Measurements from ENCODE around the gene DHX16.
"Not testable (repeated sequence)": the region's sequence is repeated elsewhere in the genome, so short reads cannot be mapped to it uniquely, and the experiment has no call there.

Gene DHX16

DNA sequence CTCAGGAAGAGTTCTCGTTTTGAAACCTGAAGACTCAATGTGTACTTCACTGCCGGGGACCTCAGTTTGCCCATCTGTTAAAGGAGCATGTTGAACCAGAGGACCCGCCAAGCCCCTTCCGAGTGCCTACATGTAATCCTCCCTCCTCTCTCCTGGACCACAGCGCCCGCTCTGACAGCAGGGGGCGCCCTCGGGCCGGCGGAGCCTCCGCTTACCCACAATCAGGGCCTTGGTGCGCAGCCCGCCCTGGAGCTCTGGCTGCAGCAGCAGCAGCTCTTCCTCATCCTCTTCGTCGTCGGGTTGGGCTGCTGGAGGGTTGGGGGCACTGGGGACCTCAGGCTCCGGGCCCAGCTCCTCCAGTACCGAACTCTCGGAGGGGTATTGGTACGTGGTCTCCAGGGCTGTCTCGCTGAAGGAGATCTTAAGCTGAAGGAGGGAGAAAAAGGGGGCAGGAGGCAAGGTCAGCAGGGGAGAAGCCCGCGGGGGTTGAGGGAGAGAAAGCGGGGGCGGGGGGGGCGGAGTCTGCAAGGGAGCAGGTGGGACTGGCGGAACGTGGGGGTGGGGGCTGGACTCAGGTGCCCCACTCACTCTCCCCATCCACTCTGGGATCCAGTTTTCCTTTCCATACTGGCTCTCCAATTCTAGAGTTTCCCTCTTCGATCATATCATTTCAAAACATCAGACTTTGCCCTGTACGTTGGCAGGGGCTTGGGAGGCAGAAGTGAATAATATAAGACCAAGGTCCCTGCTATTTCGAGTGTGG lies 6.3 kb upstream of the DHX16 start:
- DNase-seq = no peak

DNA sequence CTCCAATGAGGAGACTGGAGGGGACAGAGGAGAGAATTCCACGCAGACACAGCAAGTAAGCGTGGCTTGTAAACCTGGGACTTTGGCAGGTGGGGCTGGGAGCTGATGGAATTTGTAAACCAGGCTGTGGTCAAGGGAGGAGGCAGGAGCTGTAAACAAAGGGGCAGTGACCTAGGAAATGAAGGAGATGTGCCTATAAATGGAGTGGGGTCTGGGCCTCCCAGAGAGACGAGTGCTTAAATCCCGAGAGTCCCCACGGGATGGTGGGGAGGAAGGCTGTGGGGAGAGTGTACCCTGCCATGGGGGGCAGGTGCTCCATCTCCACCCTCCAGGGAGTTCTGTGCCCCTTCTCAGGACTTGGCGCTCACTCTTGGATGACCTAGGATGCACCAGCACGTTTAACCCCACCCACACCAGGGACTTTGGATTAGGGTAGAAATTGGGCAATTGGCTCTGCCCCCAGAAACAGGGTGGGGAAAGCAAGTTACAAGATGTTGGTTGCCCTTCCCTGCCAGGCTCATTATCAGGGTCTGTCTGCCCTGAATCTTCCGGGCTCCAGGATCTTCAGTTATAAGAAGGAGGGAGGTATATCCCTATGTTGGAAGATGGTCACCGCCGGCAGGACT lies 4.0 kb upstream of the DHX16 start:
- no peak for DNase-seq

DNA sequence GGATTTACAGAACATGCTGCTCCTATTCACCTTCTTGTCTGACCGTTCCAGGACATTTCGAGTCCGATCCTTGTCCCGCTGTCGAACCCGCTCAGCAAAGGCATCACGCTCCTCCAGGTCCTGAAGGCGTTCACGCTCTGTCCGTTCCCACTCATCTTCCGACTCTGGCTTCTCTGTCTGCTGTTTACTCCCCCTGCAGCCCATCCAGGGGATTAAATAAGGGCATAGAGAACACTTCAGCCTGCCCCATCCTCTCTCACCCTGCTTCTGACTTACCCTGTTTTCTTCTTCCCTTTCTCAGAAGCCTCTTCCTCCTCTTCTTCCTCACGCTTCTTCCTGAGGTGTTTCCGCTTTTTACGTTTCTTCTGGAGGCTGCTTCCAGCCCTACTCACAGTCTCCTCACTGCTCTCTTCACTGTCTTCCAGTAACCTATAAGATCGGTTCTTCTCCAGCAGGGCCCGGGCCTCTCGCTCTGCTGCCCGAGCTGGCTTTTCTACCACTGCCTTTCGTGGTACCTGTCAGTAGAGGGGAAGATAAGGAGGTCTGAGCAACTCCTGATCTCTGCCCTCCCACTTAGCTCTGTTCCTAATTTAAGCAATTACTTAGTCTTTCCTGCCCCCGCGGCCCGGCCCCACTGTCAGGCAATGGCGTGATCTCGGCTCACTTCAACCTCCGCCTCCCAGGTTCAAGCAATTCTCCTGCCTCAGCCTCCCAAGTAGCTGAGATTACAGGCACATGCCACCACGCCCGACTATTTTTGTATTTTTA lies 1.9 kb downstream of the DHX16 start:
- DNase-seq = no peak

- not testable (repeated sequence) for DNase-seq
These were observed 6.5 kb downstream of the DHX16 start for GRCh38 chr6:30666300-30666699.

DNA sequence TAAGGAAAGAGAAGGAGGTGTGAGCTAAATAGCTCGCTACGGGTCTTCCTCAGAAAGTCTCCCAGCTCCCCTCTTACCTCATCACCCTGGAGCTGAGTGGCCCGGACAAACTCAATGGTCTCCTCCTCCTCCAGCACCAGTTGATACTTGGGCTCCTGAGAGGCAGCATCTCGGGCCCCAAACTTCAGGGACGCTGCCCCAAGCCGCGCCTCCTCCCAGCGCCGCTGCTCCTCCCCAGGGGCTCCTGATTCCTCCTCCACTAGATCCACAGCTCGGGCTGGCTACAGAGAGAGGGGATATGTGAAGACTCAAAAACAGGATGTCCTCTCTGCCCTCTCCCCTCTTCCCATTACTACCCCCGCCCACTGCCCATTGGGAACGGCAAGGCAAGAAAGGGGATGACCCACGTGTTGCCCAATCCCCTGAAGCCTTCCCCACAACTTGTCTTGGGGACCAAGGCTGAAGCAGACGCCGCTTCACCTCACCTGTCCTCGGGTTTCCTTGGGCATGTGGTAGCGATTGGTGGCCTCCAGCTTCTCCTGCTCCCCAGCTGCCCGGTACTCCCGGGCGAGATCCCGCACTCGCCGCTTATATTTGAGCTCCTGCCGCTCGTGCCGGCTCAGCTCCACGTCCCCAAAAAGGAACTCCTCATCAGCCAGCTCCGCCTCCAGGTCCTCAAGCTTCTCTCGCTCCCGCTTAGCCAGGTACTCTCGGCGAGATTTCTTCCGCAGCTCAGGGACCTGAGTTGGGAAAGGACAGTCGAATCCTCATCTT lies 7.6 kb downstream of the DHX16 start:
- DNase-seq = no peak

GRCh38 chr6:30657922-30658321 lies 14.9 kb downstream of the DHX16 start:
- not testable (repeated sequence) for DNase-seq

DNA sequence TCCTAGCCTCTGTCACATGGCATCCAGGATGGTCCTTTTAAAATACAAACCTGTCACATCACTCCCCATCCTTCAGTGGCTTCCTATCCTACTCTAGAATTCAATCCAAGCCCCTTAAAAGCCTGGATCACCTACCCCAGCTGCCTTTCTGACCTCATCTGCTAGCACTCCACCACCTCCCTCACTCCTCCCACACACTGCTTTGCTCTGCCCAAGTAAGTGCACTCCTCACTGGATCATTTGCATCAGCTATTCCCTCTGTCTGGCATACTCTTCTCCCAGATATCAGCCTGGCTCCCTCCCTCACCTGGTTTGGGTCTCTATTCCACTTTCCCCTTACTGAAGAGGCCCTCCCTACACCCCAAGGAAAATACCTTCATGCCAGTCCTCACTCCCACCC lies 15.4 kb downstream of the DHX16 start:
- DNase-seq = no peak

- DNase-seq = no peak
These were observed 16.3 kb downstream of the DHX16 start for GRCh38 chr6:30656513-30656912.

DNA sequence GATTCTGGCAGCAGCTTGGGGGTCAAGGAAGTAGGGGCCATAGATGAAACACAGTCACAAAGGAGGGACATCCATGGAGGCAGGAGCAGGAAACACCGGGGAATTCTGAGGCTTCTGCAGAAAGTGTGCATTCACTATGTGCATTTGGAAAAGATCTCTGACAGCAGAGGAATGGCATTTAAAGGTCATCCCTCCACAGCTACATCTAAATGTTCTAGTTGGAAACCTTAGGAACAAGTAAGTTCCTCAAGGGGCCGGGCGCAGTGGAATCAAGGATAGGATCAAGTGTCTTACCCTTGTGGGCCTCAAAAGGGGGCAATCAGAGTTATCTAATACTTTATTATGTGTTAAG lies 17.1 kb downstream of the DHX16 start:
- no peak for DNase-seq

DNA sequence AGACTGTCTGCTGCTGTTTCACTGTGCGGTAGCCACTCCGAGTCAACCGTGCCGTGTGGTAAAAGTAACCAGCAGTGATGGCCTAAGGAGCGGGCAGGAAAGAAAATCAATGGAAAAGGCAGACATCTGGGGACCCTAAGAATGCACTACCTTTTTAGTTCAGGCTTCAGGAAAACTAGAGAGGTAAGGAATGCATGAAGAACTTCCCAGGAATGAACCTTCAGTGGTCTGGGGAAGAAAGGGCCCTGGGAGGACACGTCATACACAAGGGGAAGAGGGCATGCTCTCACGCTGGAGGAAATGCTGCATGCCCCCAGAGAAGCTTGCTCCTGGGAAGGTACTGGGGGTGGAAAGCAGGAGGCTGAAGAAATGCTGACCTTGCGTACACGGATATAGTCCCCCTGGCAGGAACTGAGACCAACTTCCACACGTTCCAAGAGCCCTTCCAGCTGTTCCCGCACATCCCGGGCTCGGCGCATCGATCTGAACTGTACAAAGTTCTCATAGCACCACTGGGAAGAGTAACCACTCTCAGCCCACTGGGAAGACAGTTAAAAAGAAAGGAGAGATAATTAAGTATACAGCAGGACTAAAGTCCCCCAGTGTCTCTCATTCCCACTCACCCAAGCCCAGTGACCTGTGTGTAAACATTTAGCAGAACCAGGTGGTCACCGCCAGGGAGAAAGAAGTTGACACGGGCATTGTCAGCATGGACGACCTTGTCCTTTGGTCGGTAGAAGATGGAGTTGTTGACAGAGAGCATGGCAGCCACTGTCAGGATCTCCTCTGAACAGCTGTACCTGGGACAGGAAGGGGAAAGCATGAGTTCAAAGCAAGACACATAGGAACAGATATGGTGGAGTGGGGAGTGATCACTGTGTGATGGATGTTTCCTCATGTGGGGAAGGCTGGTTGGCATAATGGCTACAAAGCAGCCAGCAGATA lies 17.7 kb downstream of the DHX16 start:
- no peak for DNase-seq

GRCh38 chr6:30651143-30651542 lies 21.7 kb downstream of the DHX16 start:
- no peak for DNase-seq

- DNase-seq = peak; percentile 65
These were observed 25.3 kb downstream of the DHX16 start for GRCh38 chr6:30647242-30648116.

- DNase-seq = peak; percentile 80
These were observed 26.2 kb downstream of the DHX16 start, which contains the start of gene C6orf136 for GRCh38 chr6:30646450-30647241. TSS of gene C6orf136 (plus strand) at chr6:30647133. CDS start at chr6:30647232, 99 bp downstream.

DNA sequence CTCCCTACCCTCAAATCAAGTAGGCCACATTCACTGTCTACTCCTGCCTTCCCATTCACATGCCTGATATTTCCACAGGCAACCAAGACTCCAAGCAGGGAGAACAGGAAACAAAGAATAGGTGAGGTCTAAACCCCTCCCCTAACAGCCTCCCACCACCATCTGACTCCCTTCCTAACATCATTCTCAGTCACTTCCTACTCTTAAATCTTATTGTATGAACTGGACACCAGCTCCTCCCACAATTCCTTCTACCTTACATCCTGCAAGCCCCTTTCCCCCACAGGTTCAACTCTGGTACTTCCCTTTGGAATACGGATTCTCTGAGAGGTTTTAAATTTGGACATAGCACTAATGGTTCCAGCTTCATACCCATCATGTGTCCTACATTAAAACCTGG lies 26.8 kb downstream of the DHX16 start:
- no peak for DNase-seq

DNA sequence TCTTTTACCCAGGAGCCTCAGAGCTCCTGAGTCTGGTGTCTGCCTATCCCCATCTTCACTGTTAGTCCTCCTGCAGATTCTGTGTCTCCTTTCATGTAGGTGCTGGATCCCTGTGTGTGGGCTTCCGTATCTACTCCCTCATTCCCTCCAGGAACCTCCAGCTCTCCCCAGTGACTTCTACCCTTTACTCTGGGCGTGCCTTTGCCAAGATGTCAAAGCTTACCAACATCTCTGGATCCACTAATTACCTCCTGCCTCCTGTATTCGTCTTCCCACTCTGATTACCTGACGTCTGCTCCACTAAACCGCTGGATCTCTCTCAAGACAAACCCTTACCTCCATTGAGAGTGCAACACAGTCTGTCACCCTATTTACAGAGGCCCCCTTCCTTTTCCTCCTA lies 28.0 kb downstream of the DHX16 start:
- no peak for DNase-seq

- DNase-seq = no peak
These were observed 29.1 kb downstream of the DHX16 start for GRCh38 chr6:30643656-30644055.

DNA sequence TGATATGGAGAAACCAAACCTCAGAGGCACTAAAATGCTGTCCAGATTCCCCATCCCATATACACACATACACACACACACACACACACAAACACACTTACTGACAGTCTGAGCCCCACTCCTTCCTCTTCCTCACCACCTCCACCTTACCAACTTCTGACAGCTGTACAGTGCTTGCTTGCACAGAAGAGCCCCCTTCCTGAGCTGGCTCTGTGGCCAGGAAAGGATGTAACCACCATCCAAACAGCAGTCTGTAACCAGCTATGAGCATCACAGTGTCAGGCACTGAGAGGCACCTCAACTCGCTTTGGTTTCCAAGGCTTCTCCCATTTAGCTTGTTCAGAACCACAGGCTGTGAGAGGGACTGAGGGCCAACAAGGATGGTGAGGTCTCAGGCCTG lies 31.8 kb downstream of the DHX16 start:
- DNase-seq = no peak

GRCh38 chr6:30640481-30640880 lies 32.3 kb downstream of the DHX16 start:
- DNase-seq = no peak

GRCh38 chr6:30635834-30636233 lies 37.0 kb downstream of the DHX16 start:
- no peak for DNase-seq
